ENCODE data around the gene INSM1. TPM values are rescaled to one million over a fixed set of nuclear protein-coding genes. Genes with fewer than 3 reads are reported as not detected.

INSM1 gene
- total and polyA plus RNA-seq, 10 of the 15 experiments (the other 5 are each of a cell fraction or from before 2014, with no cell fraction given) = 0.03 to 0.11 (median 0.04) TPM; not detected in 7

- no peak overlapping the region for H3K4me3 ChIP-seq
- ChIA-PET CTCF (no interaction called here), RAD21 (ENCODE audit: unreplicated experiment) (no interaction called here), SMC1A (ENCODE audit: uncharacterized antibody, unreplicated experiment) (no interaction called here), POLR2A (no interaction called here)
- no peaks in the 10 kb centered on the region for H3K9me3 ChIP-seq (replicated peaks; ENCODE audit: control insufficient read depth, insufficient read depth, low read length)
- no peaks in the 10 kb centered on the region for H3K27me3 ChIP-seq (replicated peaks in 1 of 2; ENCODE audit: control insufficient read depth in 2 of 2, insufficient read depth in 2 of 2, low read length in 1 of 2)
- TF ChIP-seq RELA (IDR thresholded peaks at IDR 0.05; ENCODE audit: borderline replicate concordance, partially characterized antibody) (no peak), CREB1 (IDR thresholded peaks at IDR 0.05; ENCODE audit: low read depth) (no peak), USF1 (IDR thresholded peaks at IDR 0.05; ENCODE audit: borderline replicate concordance, extremely low read length, insufficient read depth, low read depth, low read length) (no peak)
- BruUV-seq (replicated peaks) = no TSS peak
- H3K4me1 ChIP-seq (ENCODE audit: control insufficient read depth, insufficient read depth, low read length) = peaks cover 10% of the 10 kb centered on the region
- H3K79me2 ChIP-seq (ENCODE audit: control insufficient read depth, insufficient read depth, low read length) = no peaks in the 10 kb centered on the region
- no peaks in the 10 kb centered on the region for H4K20me1 ChIP-seq (ENCODE audit: control insufficient read depth, insufficient read depth)
- no peaks in the 10 kb centered on the region; a peak in 1 of 4 replicates for H3K36me3 ChIP-seq (ENCODE audit: control insufficient read depth in 2 of 2, insufficient read depth in 2 of 2, low read length in 1 of 2)
- no peak overlapping the region for H3K4me2 ChIP-seq (ENCODE audit: control insufficient read depth, insufficient read depth)
- no peak for FAIRE-seq
- intact Hi-C loops (cut with micrococcal nuclease; ENCODE audit: unreplicated experiment) = no loop called here
- H2AFZ ChIP-seq (ENCODE audit: control insufficient read depth, low read depth, low read length) = no peak overlapping the region
- WGBS (ENCODE audit: insufficient coverage, insufficient replicate concordance, low lambda C conversion rate, missing lambda C conversion rate) = 71% methylated on average over 13 of the region's 13 CpGs
- no peak overlapping the region for H3K9ac ChIP-seq (ENCODE audit: control insufficient read depth, insufficient read depth, low read length)
- DNase-seq (ENCODE audit: low read depth, low spot score) = no peak
- ATAC-seq = no peak
- no peak overlapping the region for H3K27ac ChIP-seq (ENCODE audit: control insufficient read depth, insufficient read depth)
- in situ Hi-C loops (cut with MboI) = no loop called here
Measured at GRCh38 chr20:20329564-20329963, 38.3 kb upstream of the INSM1 start.

GRCh38 chr20:20331156-20331555 lies 36.7 kb upstream of the INSM1 start:
- no TSS peak for BruUV-seq (replicated peaks)
- FAIRE-seq (no peak), DNase-seq (ENCODE audit: low read depth, low spot score) (no peak), ATAC-seq (no peak)
- no peak overlapping the region for H3K9ac ChIP-seq (ENCODE audit: control insufficient read depth, insufficient read depth, low read length)
- ChIA-PET POLR2A (no interaction called here), CTCF (no interaction called here), RAD21 (ENCODE audit: unreplicated experiment) (no interaction called here), SMC1A (ENCODE audit: uncharacterized antibody, unreplicated experiment) (interaction anchor here (0.6 to 2.1 kb wide), 2 partner anchors 10 to 14 kb away, joined by 4 to 5 read pairs; no protein-coding TSS in a partner anchor)
- intact Hi-C loops (cut with micrococcal nuclease; ENCODE audit: unreplicated experiment) (no loop called here), in situ Hi-C loops (cut with MboI) (no loop called here)
- no peak overlapping the region for H3K4me2 ChIP-seq (ENCODE audit: control insufficient read depth, insufficient read depth)
- no peaks in the 10 kb centered on the region for H3K27me3 ChIP-seq (replicated peaks in 1 of 2; ENCODE audit: control insufficient read depth in 2 of 2, insufficient read depth in 2 of 2, low read length in 1 of 2)
- H3K36me3 ChIP-seq (ENCODE audit: control insufficient read depth in 2 of 2, insufficient read depth in 2 of 2, low read length in 1 of 2) = no peaks in the 10 kb centered on the region; a peak in 1 of 4 replicates
- H3K4me1 ChIP-seq (ENCODE audit: control insufficient read depth, insufficient read depth, low read length) = peaks cover 15% of the 10 kb centered on the region
- H3K27ac ChIP-seq (ENCODE audit: control insufficient read depth, insufficient read depth) = no peak overlapping the region
- H4K20me1 ChIP-seq (ENCODE audit: control insufficient read depth, insufficient read depth) = no peaks in the 10 kb centered on the region
- no peak overlapping the region for H2AFZ ChIP-seq (ENCODE audit: control insufficient read depth, low read depth, low read length)
- 35% methylated on average over 1 of the region's 1 CpG for WGBS (ENCODE audit: insufficient coverage, insufficient replicate concordance, low lambda C conversion rate, missing lambda C conversion rate)
- no peak overlapping the region for H3K4me3 ChIP-seq
- H3K79me2 ChIP-seq (ENCODE audit: control insufficient read depth, insufficient read depth, low read length) = no peaks in the 10 kb centered on the region
- H3K9me3 ChIP-seq (replicated peaks; ENCODE audit: control insufficient read depth, insufficient read depth, low read length) = no peaks in the 10 kb centered on the region; the same call in 2 of the 3 replicates
- TF ChIP-seq RUNX3 (IDR thresholded peaks at IDR 0.05; ENCODE audit: low read length) (no peak), EZH2 (IDR thresholded peaks at IDR 0.05; ENCODE audit: borderline replicate concordance, control insufficient read depth, low read depth, low read length) (no peak), BMI1 (IDR thresholded peaks at IDR 0.05; ENCODE audit: borderline replicate concordance) (no peak), REST (IDR thresholded peaks at IDR 0.05; ENCODE audit: low read depth, low read length) (no peak), PRDM15 (CRISPR knock-in tag; IDR thresholded peaks at IDR 0.05) (no peak), KDM1A (IDR thresholded peaks at IDR 0.05; ENCODE audit: borderline replicate concordance) (no peak)

Data from GM12878 (cell line).